ENCODE data around the gene PARD3. TPM values are rescaled to one million over a fixed set of nuclear protein-coding genes. Genes with fewer than 3 reads are reported as not detected.

PARD3 gene
- total RNA-seq, 1 donor from 2014 or later: 35.4 TPM

- Histone ChIP-seq H2AFZ (ENCODE audit: low read depth, low read length) (no peak overlapping the region), H3K27me3 (ENCODE audit: insufficient read depth, low read length) (no peaks in the 10 kb centered on the region), H3K27ac (ENCODE audit: low read depth, low read length) (no peak overlapping the region), H3K4me1 (ENCODE audit: insufficient read depth, low read length) (peaks cover 3% of the 10 kb centered on the region), H4K20me1 (ENCODE audit: insufficient read depth, low read length) (no peaks in the 10 kb centered on the region), H3K79me2 (ENCODE audit: insufficient read depth, low read length) (no peaks in the 10 kb centered on the region), H3K36me3 (ENCODE audit: insufficient read depth, low read length) (no peaks in the 10 kb centered on the region), H3K9me3 (ENCODE audit: insufficient read depth, low read depth, low read length) (no peaks in the 10 kb centered on the region), H3K9ac (ENCODE audit: low read length) (no peak overlapping the region), H3K4me3 (ENCODE audit: insufficient read depth, low read depth, low read length) (no peak overlapping the region), H3K4me2 (ENCODE audit: low read length) (no peak overlapping the region)
- H3K4me3 Mint-ChIP-seq (ENCODE audit: unreplicated experiment): no peak overlapping the region
- TF ChIP-seq CTCF (IDR thresholded peaks at IDR 0.05; ENCODE audit: insufficient read depth, low read depth, low read length): no peak
- no peak for TF ChIP-seq EZH2 (IDR thresholded peaks at IDR 0.05; ENCODE audit: insufficient read depth, low read length)
- FAIRE-seq (no peak), DNase-seq (ENCODE audit: low read depth) (peak; percentile 25)
- peaks cover 4% of the 10 kb centered on the region for H3K4me1 Mint-ChIP-seq (ENCODE audit: low read depth, unreplicated experiment)
- H3K36me3 Mint-ChIP-seq (ENCODE audit: low read depth, unreplicated experiment): no peaks in the 10 kb centered on the region
- no peaks in the 10 kb centered on the region for H3K9me3 Mint-ChIP-seq (ENCODE audit: unreplicated experiment)
- H3K27ac Mint-ChIP-seq (ENCODE audit: unreplicated experiment): no peak overlapping the region
- H3K27me3 Mint-ChIP-seq (ENCODE audit: low read depth, unreplicated experiment): no peaks in the 10 kb centered on the region
Measured at GRCh38 chr10:34178756-34179155, 636.3 kb downstream of the PARD3 start.

GRCh38 chr10:34178196-34178595 is 636.9 kb downstream of the PARD3 start:
- no peak overlapping the region for H3K4me2 ChIP-seq (ENCODE audit: low read length)
- no peak overlapping the region for H3K9ac ChIP-seq (ENCODE audit: low read length)
- peaks cover 4% of the 10 kb centered on the region for H3K4me1 Mint-ChIP-seq (ENCODE audit: low read depth, unreplicated experiment)
- H3K4me3 Mint-ChIP-seq (ENCODE audit: unreplicated experiment): no peak overlapping the region
- TF ChIP-seq EZH2 (IDR thresholded peaks at IDR 0.05; ENCODE audit: insufficient read depth, low read length) (no peak), CTCF (IDR thresholded peaks at IDR 0.05; ENCODE audit: insufficient read depth, low read depth, low read length) (no peak)
- H3K27me3 ChIP-seq (ENCODE audit: insufficient read depth, low read length): no peaks in the 10 kb centered on the region
- no peaks in the 10 kb centered on the region for H3K36me3 Mint-ChIP-seq (ENCODE audit: low read depth, unreplicated experiment)
- H4K20me1 ChIP-seq (ENCODE audit: insufficient read depth, low read length): no peaks in the 10 kb centered on the region
- H3K27ac Mint-ChIP-seq (ENCODE audit: unreplicated experiment): no peak overlapping the region
- no peaks in the 10 kb centered on the region for H3K79me2 ChIP-seq (ENCODE audit: insufficient read depth, low read length)
- H3K27me3 Mint-ChIP-seq (ENCODE audit: low read depth, unreplicated experiment): no peaks in the 10 kb centered on the region
- H3K4me3 ChIP-seq (ENCODE audit: insufficient read depth, low read depth, low read length): no peak overlapping the region
- no peak overlapping the region for H2AFZ ChIP-seq (ENCODE audit: low read depth, low read length)
- no peak overlapping the region for H3K27ac ChIP-seq (ENCODE audit: low read depth, low read length)
- peaks cover 3% of the 10 kb centered on the region for H3K4me1 ChIP-seq (ENCODE audit: insufficient read depth, low read length)
- no peaks in the 10 kb centered on the region for H3K9me3 Mint-ChIP-seq (ENCODE audit: unreplicated experiment)
- DNase-seq (ENCODE audit: low read depth) (no peak), FAIRE-seq (no peak)
- H3K36me3 ChIP-seq (ENCODE audit: insufficient read depth, low read length): no peaks in the 10 kb centered on the region
- H3K9me3 ChIP-seq (ENCODE audit: insufficient read depth, low read depth, low read length): no peaks in the 10 kb centered on the region

- no peak overlapping the region for H3K27ac Mint-ChIP-seq (ENCODE audit: unreplicated experiment)
- DNase-seq (ENCODE audit: low read depth) (no peak), FAIRE-seq (no peak)
- peaks cover 6% of the 10 kb centered on the region for H3K4me1 ChIP-seq (ENCODE audit: insufficient read depth, low read length)
- peaks cover 7% of the 10 kb centered on the region for H3K4me1 Mint-ChIP-seq (ENCODE audit: low read depth, unreplicated experiment)
- no peaks in the 10 kb centered on the region for H3K27me3 ChIP-seq (ENCODE audit: insufficient read depth, low read length)
- no peak overlapping the region for H3K4me3 Mint-ChIP-seq (ENCODE audit: unreplicated experiment)
- no peaks in the 10 kb centered on the region for H4K20me1 ChIP-seq (ENCODE audit: insufficient read depth, low read length)
- no peak overlapping the region for H3K4me2 ChIP-seq (ENCODE audit: low read length)
- H3K9me3 Mint-ChIP-seq (ENCODE audit: unreplicated experiment): no peaks in the 10 kb centered on the region
- H3K27ac ChIP-seq (ENCODE audit: low read depth, low read length): no peak overlapping the region
- H2AFZ ChIP-seq (ENCODE audit: low read depth, low read length): no peak overlapping the region
- no peaks in the 10 kb centered on the region for H3K27me3 Mint-ChIP-seq (ENCODE audit: low read depth, unreplicated experiment)
- H3K4me3 ChIP-seq (ENCODE audit: insufficient read depth, low read depth, low read length): no peak overlapping the region
- H3K9ac ChIP-seq (ENCODE audit: low read length): no peak overlapping the region
- H3K36me3 Mint-ChIP-seq (ENCODE audit: low read depth, unreplicated experiment): no peaks in the 10 kb centered on the region
- no peaks in the 10 kb centered on the region for H3K79me2 ChIP-seq (ENCODE audit: insufficient read depth, low read length)
- no peaks in the 10 kb centered on the region for H3K9me3 ChIP-seq (ENCODE audit: insufficient read depth, low read depth, low read length)
- H3K36me3 ChIP-seq (ENCODE audit: insufficient read depth, low read length): no peaks in the 10 kb centered on the region
- TF ChIP-seq EZH2 (IDR thresholded peaks at IDR 0.05; ENCODE audit: insufficient read depth, low read length): no peak
- TF ChIP-seq CTCF (IDR thresholded peaks at IDR 0.05; ENCODE audit: insufficient read depth, low read depth, low read length): no peak
Measured at GRCh38 chr10:34177445-34177844, 637.7 kb downstream of the PARD3 start.

All from astrocyte (in vitro differentiated cells and primary cell).